HCT116 (cell line): ENCODE measurements around the gene DIP2C.

Experiments
- ATF3 ChIP-seq: IDR thresholded peaks from 2 replicates; pipeline ENCODE4 v1.6.1; 2012
- CTCF ChIP-seq, 3 experiments: fragments of 200-600 bp in 1 of 3; sonication (generic) in 1 of 3; IDR thresholded peaks in 2 of 3; conservative IDR thresholded peaks in 1 of 3; 2 replicates each; pipeline ENCODE4 v1.5.1; 2012 to 2017; ENCODE audit warnings: low read depth in 2 of 3, low read length in 2 of 3, antibody characterized with exemption in 1 of 3, borderline replicate concordance in 1 of 3, control low read depth in 1 of 3, mild to moderate bottlenecking in 1 of 3, mixed read lengths in 1 of 3, mixed run types in 1 of 3, moderate library complexity in 1 of 3; ENCODE audit not compliant: insufficient read depth in 1 of 3
- EZH2 ChIP-seq: fragments of 200-600 bp; sonication (generic); IDR thresholded peaks from 2 replicates; pipeline ENCODE4 v1.6.1; 2017; ENCODE audit warnings: antibody characterized with exemption, mixed run types
- EZH2phosphoT487 ChIP-seq: fragments of 200-600 bp; IDR thresholded peaks from 2 replicates; pipeline ENCODE4 v1.6.1; 2018; ENCODE audit warnings: antibody characterized with exemption, borderline replicate concordance
- POLR2A ChIP-seq: IDR thresholded peaks from 2 replicates; pipeline ENCODE4 v1.7.0; 2011; ENCODE audit warnings: borderline replicate concordance; ENCODE audit not compliant: insufficient read depth, insufficient read length; ENCODE audit errors: extremely low read depth
- POLR2AphosphoS5 ChIP-seq: IDR thresholded peaks from 2 replicates; pipeline ENCODE4 v1.6.1; 2011; ENCODE audit warnings: mild to moderate bottlenecking, low read depth, low read length, moderate library complexity
- RAD21 ChIP-seq: IDR thresholded peaks from 2 replicates; pipeline ENCODE4 v1.6.1; 2012; ENCODE audit warnings: low read depth, mild to moderate bottlenecking
- SIN3A ChIP-seq: IDR thresholded peaks from 2 replicates; pipeline ENCODE4 v1.6.1; 2012; ENCODE audit warnings: low read depth
- SP1 ChIP-seq: IDR thresholded peaks from 2 replicates; pipeline ENCODE4 v1.6.1; 2012; ENCODE audit warnings: low read depth
- TCF7L2 ChIP-seq: IDR thresholded peaks from 2 replicates; pipeline ENCODE4 v1.7.0; 2011; ENCODE audit warnings: borderline replicate concordance, inconsistent platforms; ENCODE audit not compliant: insufficient read depth, insufficient read length; ENCODE audit errors: extremely low read depth

- TF ChIP-seq RAD21 (no peak), EZH2 (no peak), CTCF (IDR thresholded peaks at IDR 0.05 in 2 of 3, conservative IDR thresholded peaks at IDR 0.05 in 1 of 3; ENCODE audit: borderline replicate concordance in 1 of 3, insufficient read depth in 1 of 3, low read depth in 2 of 3, low read length in 2 of 3) (no peak), TCF7L2 (no peak), POLR2AphosphoS5 (no peak), SP1 (no peak), POLR2A (no peak), SIN3A (no peak), EZH2phosphoT487 (no peak), ATF3 (no peak)
Measured at GRCh38 chr10:650886-651615, 38.4 kb downstream of the DIP2C start.
